ENCODE data around the gene KCNH2.

- TF ChIP-seq POLR2AphosphoS5 (IDR thresholded peaks at IDR 0.05; ENCODE audit: low read depth, low read length) (no peak), TAF1 (IDR thresholded peaks at IDR 0.05; ENCODE audit: borderline replicate concordance, low read depth, low read length) (no peak), POLR2A (IDR thresholded peaks at IDR 0.05; ENCODE audit: low read depth, low read length) (no peak)
These were observed 23.7 kb downstream of the KCNH2 start for GRCh38 chr7:150954201-150954985.

Data from GM12892 (cell line).